Measurements from ENCODE around the gene GPATCH4. TPM values are rescaled to one million over a fixed set of nuclear protein-coding genes. Genes with fewer than 3 reads are reported as not detected.
"Not testable (repeated sequence)": the region's sequence is repeated elsewhere in the genome, so short reads cannot be mapped to it uniquely, and the experiment has no call there.

Gene GPATCH4
- total RNA-seq, 1 experiment from 2014 or later: 39.4 TPM

- DNase-seq (ENCODE audit: low read depth, low spot score); ATAC-seq; H3K9me2 ChIP-seq (ENCODE audit: insufficient read depth); BruUV-seq (replicated peaks); H3K4me2 ChIP-seq (ENCODE audit: low read length); H3K9me3 ChIP-seq (ENCODE audit: control insufficient read depth in 1 of 2, insufficient read depth in 1 of 2, low read depth in 1 of 2, low read length in 2 of 2); H4K20me1 ChIP-seq (ENCODE audit: insufficient read depth); H3K4me3 ChIP-seq (replicated peaks in 1 of 2; ENCODE audit: low read depth in 1 of 2, low read length in 2 of 2); H3K27ac ChIP-seq (ENCODE audit: low read depth, low read length); H3K36me3 ChIP-seq (ENCODE audit: control insufficient read depth in 1 of 2, insufficient read depth in 2 of 2, low read length in 2 of 2); POLR2A ChIA-PET; H3K9ac ChIP-seq (ENCODE audit: low read length); intact Hi-C loops (cut with micrococcal nuclease); H3K4me1 ChIP-seq (ENCODE audit: control insufficient read depth in 1 of 2, insufficient read depth in 2 of 2, low read length in 2 of 2); H3K79me2 ChIP-seq (ENCODE audit: insufficient read depth, low read length); H3K27me3 ChIP-seq (ENCODE audit: insufficient read depth, low read length); H2AFZ ChIP-seq (ENCODE audit: low read depth, low read length, poor library complexity, severe bottlenecking): not testable (repeated sequence)
- ChIA-PET CTCF (interaction anchor here (0.6 to 5.5 kb wide), 7 partner anchors 8 to 191 kb away, joined by 3 to 33 read pairs (median 3); partner anchors contain the start of gene BCAN), RAD21 (ENCODE audit: low non-redundant PET in 1 of 2, low total read pairs in 2 of 2, uncharacterized antibody in 2 of 2, unreplicated experiment in 2 of 2) (interaction anchor here in 1 of 2 experiments (0.7 kb wide), 1 partner anchor 11 kb away, joined by 3 read pairs; no protein-coding TSS in a partner anchor)
- TF ChIP-seq CTCF (IDR thresholded peaks at IDR 0.05 in 2 of 3, conservative IDR thresholded peaks at IDR 0.05 in 1 of 3; ENCODE audit: borderline replicate concordance in 1 of 3, insufficient read depth in 1 of 3, low read depth in 2 of 3, low read length in 2 of 3): 0 out of 6 replicates have a peak, but pooled peaks of 1 of the 3 experiments have one; percentile 7
Measured at GRCh38 chr1:156631152-156631551, 29.9 kb upstream of the GPATCH4 start.

- BruUV-seq (replicated peaks): no TSS peak
- H3K9ac ChIP-seq (ENCODE audit: low read length): no peak overlapping the region
- no peaks in the 10 kb centered on the region for H3K27me3 ChIP-seq (ENCODE audit: insufficient read depth, low read length)
- H3K27ac ChIP-seq (ENCODE audit: low read depth, low read length): no peak overlapping the region
- H2AFZ ChIP-seq (ENCODE audit: low read depth, low read length, poor library complexity, severe bottlenecking): no peak overlapping the region
- RAD21 ChIA-PET (ENCODE audit: low non-redundant PET in 1 of 2, low total read pairs in 2 of 2, uncharacterized antibody in 2 of 2, unreplicated experiment in 2 of 2): no interaction called here
- no peaks in the 10 kb centered on the region for H4K20me1 ChIP-seq (ENCODE audit: insufficient read depth)
- H3K9me2 ChIP-seq (ENCODE audit: insufficient read depth): no peaks in the 10 kb centered on the region
- H3K4me2 ChIP-seq (ENCODE audit: low read length): no peak overlapping the region
- H3K9me3 ChIP-seq (ENCODE audit: control insufficient read depth in 1 of 2, insufficient read depth in 1 of 2, low read depth in 1 of 2, low read length in 2 of 2): no peaks in the 10 kb centered on the region
- H3K4me3 ChIP-seq (replicated peaks in 1 of 2; ENCODE audit: low read depth in 1 of 2, low read length in 2 of 2): no peak overlapping the region
- H3K79me2 ChIP-seq (ENCODE audit: insufficient read depth, low read length): no peaks in the 10 kb centered on the region
- intact Hi-C loops (cut with micrococcal nuclease): loop anchor here (10.0 kb wide), 1 partner anchor 295 kb away; the partner anchor contains the start of gene LRRC71
- DNase-seq (ENCODE audit: low read depth, low spot score) (no peak), ATAC-seq (no peak)
- peaks cover 3 to 7% of the 10 kb centered on the region in 2 experiments; a peak in 2 of 4 replicates for H3K4me1 ChIP-seq (ENCODE audit: control insufficient read depth in 1 of 2, insufficient read depth in 2 of 2, low read length in 2 of 2)
- CTCF ChIA-PET: interaction anchor here (1.2 to 5.5 kb wide), 3 partner anchors 10 to 76 kb away, joined by 3 to 33 read pairs (median 3); partner anchors contain the start of genes BCAN and NES
- POLR2A ChIA-PET: no interaction called here
- H3K36me3 ChIP-seq (ENCODE audit: control insufficient read depth in 1 of 2, insufficient read depth in 2 of 2, low read length in 2 of 2): no peaks in the 10 kb centered on the region
- TF ChIP-seq JUND (IDR thresholded peaks at IDR 0.05) (no peak), REST (IDR thresholded peaks at IDR 0.05; ENCODE audit: low read depth) (no peak), ZFX (IDR thresholded peaks at IDR 0.05) (no peak), CTCF (IDR thresholded peaks at IDR 0.05 in 2 of 3, conservative IDR thresholded peaks at IDR 0.05 in 1 of 3; ENCODE audit: borderline replicate concordance in 1 of 3, insufficient read depth in 1 of 3, low read depth in 2 of 3, low read length in 2 of 3) (no peak), ELF1 (IDR thresholded peaks at IDR 0.05; ENCODE audit: borderline replicate concordance, low read depth) (no peak), SP1 (IDR thresholded peaks at IDR 0.05; ENCODE audit: low read depth) (no peak), ATF3 (IDR thresholded peaks at IDR 0.05) (no peak), FOSL1 (IDR thresholded peaks at IDR 0.05; ENCODE audit: low read depth) (no peak), CBX3 (IDR thresholded peaks at IDR 0.05; ENCODE audit: low read depth) (no peak), POLR2AphosphoS5 (IDR thresholded peaks at IDR 0.05; ENCODE audit: low read depth, low read length) (no peak), EGR1 (IDR thresholded peaks at IDR 0.05; ENCODE audit: low read depth) (no peak)
Measured at GRCh38 chr1:156629823-156630449, 28.7 kb upstream of the GPATCH4 start.

Measured in HCT116 (cell line).